Stimulated activated memory B cell treated with anti-CD40 and anti-IgM and Interleukin-4, amounts not matched to agents 10 μg/mL and 1 μg/mL and 100 μg/mL, for 72 hours (primary cell): Measurements from ENCODE around the gene RNLS.

Source experiments
- ATAC-seq: fragments of 150-1000 bp; cut with Tn5 transposase; 2 replicates; pipeline ENCODE4 v1.10.0; 2021
- H3K27ac Mint-ChIP-seq: one replicate; pipeline ENCODE4 v1.8.0; 2022; ENCODE audit warnings: mild to moderate bottlenecking, mixed read lengths
- H3K27me3 Mint-ChIP-seq: one replicate; pipeline ENCODE4 v1.8.0; 2022; ENCODE audit warnings: mixed read lengths
- H3K36me3 Mint-ChIP-seq: one replicate; pipeline ENCODE4 v1.8.0; 2022; ENCODE audit warnings: mixed read lengths
- H3K4me1 Mint-ChIP-seq: one replicate; pipeline ENCODE4 v1.8.0; 2022; ENCODE audit warnings: mixed read lengths
- H3K4me3 Mint-ChIP-seq: one replicate; pipeline ENCODE4 v1.8.0; 2022; ENCODE audit warnings: mild to moderate bottlenecking, moderate library complexity, mixed read lengths
- H3K9me3 Mint-ChIP-seq: one replicate; pipeline ENCODE4 v1.8.0; 2022; ENCODE audit warnings: mixed read lengths

RNLS gene

DNA sequence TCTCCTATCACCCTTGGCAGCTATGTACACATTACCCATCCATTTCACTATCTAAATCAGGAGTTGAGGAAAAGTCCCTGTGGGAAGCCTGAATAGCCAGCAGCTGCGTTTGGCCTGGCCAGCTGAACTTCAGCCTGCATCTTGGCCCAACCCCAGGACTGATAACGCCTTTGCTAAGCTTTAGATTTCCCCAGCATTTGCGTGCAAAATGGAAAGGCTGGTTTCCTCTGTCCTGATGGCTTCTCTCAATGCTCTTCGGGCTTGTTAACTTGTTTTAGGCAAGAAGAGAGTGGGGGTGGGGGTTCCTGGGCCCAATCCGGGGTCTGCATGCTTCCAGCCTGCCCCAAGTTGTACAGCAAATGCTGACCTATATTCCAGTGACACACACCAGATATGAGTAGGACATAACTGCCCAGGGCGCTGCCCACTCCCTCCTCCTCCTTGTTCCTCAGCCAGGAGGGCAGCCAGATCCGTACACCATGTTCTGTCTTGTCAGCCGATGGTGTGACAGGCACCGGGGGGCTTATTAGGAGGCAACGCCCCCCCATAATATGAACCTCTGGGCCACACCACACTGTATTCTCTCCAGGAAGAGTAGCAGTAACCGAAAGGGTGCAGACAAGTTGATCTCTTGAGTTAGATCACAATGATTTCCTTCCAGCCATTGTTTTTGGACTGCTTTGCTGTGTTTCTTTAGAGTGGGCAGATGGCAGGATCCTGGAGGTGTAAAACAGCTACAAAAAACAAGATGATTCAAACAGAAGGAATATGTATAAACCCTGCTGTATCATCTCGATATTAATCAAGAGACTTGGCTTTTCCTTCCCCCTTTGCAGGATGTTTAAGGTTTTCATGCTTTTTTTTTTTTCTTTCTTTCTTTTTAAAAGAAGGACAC lies 339.0 kb downstream of the RNLS start:
- Mint-ChIP-seq H3K27me3 (no peaks in the 10 kb centered on the region), H3K27ac (no peak overlapping the region), H3K4me3 (no peak overlapping the region), H3K36me3 (no peaks in the 10 kb centered on the region), H3K4me1 (peaks cover 18% of the 10 kb centered on the region), H3K9me3 (peaks cover 7% of the 10 kb centered on the region)
- ATAC-seq, result no peak

DNA sequence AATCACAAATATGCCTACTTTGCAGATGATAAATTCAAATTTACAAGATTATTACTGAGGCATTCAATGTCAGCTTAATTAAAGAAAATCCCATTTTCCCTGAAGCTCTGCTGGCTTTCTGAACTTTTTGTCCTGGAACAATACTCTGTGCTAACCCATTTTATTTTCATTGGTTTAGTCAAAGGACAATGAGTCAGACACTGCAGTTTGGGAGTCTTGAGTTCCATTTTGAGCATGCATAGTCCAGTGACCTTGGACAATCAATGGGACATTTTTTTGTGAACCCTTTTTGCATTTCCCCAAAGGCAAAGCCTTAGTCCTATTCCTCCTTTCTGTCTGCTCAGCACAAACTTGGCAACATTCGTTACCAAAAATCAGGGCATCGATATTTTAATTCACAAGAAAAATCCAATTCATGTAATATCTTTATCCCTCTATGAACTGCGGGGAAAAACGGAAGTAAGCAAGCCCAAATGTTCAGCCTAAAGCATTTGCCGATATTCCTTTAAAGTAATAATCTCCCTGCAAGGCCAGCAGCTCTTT lies 339.8 kb downstream of the RNLS start:
- Mint-ChIP-seq H3K4me1 (peaks cover 18% of the 10 kb centered on the region), H3K4me3 (no peak overlapping the region), H3K36me3 (no peaks in the 10 kb centered on the region), H3K27me3 (no peaks in the 10 kb centered on the region), H3K9me3 (peaks cover 7% of the 10 kb centered on the region), H3K27ac (no peak overlapping the region)
- no peak for ATAC-seq

DNA sequence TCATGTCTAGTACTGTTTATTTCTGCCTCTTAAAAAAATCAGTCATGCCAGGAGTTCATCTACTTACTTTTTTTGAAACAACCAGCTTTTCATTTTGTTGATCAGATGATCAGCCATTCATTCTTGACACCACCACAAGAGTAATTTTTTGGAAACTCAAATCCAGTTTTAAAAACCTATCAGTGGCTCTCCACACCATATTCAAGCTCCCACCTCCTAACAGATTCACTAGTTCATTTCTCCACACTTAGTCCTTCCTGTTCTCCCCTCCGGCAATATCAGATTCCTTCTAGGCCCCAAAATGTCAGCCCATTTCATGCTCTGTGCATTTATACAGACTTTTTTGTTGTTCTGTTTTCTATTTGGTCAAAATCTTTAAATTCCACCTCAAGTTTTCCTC lies 341.6 kb downstream of the RNLS start:
- Mint-ChIP-seq H3K36me3 (no peaks in the 10 kb centered on the region), H3K4me1 (peaks cover 7% of the 10 kb centered on the region), H3K27ac (no peak overlapping the region), H3K4me3 (no peak overlapping the region), H3K27me3 (no peaks in the 10 kb centered on the region), H3K9me3 (peaks cover 4% of the 10 kb centered on the region)
- ATAC-seq, result no peak

DNA sequence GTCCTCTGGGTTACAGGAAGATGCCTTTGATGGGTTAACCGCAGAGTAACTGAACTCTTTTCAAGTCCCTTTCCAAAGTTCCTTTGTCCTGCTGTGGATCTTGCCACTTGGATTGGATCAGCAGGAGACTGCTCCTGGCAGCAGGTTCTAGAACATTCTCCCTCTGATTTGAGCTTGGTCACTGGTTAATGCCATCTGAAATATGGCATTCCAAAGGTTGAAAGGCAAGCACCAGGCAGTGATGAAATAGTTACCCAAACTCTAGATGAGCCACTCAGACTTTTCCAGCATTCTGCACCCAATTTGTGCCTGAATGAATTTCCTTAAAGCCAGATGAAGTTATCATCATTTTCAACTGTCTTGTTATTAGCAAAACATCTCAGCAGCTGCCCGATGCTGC lies 343.9 kb downstream of the RNLS start:
- peaks cover 4% of the 10 kb centered on the region for H3K9me3 Mint-ChIP-seq

DNA sequence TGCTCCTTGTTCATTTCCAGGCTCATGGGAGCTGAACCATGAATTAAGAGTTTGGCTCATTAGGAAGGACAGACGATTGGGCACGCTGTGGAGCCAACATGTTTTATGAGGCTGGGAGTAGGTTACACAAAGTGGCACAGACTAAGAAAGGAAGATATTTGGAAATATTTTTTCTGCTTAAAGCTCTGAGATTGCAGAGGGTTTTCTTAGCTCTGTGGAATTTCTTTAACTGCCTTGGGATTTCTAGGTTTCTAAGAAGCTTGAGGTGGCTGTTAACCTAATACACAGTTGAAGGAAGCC lies 344.6 kb downstream of the RNLS start:
- Mint-ChIP-seq H3K36me3 (no peaks in the 10 kb centered on the region), H3K4me1 (no peaks in the 10 kb centered on the region), H3K27ac (no peak overlapping the region), H3K27me3 (no peaks in the 10 kb centered on the region), H3K9me3 (peaks cover 4% of the 10 kb centered on the region), H3K4me3 (no peak overlapping the region)
- no peak for ATAC-seq

More for the DNA sequence above, 343.9 kb downstream of the RNLS start:
- Mint-ChIP-seq H3K27me3 (no peaks in the 10 kb centered on the region), H3K4me1 (no peaks in the 10 kb centered on the region), H3K27ac (no peak overlapping the region), H3K36me3 (no peaks in the 10 kb centered on the region), H3K4me3 (no peak overlapping the region)
- no peak for ATAC-seq

DNA sequence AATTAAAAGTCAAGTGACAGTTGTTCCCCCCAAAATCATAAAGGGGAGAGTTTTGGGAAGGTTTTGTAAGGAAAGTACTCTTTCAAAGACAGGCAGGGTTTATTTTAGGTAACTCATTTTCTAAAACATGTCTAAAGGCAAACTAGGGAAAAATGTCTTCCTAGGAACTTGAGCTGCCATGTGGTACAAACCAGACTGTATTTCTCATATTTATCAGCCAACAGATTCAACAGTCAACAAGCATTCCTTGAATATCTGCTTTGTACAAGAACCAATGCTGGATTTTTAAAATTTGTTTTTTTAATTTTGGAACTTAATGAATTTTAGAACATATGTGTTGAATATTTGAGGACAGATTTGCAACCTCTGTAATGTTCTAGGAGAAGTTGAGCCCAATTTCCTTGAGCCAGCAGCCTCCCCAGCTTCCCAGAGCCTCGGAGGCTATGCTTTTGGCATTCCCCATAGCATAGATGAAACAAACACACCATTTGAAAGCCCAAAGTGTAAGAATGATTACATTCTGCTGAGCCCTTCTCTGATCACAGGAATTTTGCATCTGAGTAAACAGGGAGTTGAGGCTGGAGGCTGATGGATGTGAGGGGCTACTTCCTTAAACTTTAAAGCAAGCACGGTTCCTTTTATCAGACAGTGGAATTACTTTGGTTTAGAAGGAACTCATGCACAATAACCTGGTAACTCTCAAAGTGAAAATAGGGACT lies 345.1 kb downstream of the RNLS start:
- Mint-ChIP-seq H3K4me1 (no peaks in the 10 kb centered on the region), H3K27me3 (no peaks in the 10 kb centered on the region), H3K9me3 (peaks cover 4% of the 10 kb centered on the region), H3K4me3 (no peak overlapping the region), H3K27ac (no peak overlapping the region), H3K36me3 (no peaks in the 10 kb centered on the region)
- ATAC-seq, result no peak

DNA sequence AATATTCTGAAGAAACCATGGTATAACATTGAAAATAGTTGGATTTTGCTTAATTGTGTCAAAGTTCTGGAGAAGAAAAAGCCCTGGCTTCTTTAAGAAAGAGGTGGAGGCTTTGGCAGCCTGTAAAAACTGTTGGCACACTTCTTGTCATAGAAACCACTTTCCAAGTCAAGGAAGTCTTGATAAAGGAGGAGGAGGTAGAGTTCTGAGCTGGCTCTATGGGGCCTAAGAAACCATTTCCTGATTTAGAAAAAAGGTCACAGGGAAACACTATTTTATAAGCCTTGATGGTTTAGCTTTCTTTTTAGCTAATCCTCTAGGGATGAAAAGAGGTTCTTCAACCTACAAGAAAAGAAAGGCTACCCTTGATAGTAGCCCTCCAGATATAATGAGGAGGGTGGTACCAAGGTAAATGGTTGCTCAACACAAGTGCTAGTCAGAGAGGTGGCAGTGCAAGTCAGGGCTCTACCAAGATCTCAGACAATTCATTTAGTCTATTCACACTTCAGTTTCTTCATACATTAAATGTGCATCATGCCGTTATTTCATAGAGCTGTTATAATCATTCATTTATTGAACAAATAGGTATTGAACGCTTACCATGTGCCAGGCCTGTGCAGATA lies 346.9 kb downstream of the RNLS start:
- Mint-ChIP-seq H3K36me3 (no peaks in the 10 kb centered on the region), H3K27ac (no peak overlapping the region), H3K9me3 (no peaks in the 10 kb centered on the region), H3K27me3 (no peaks in the 10 kb centered on the region), H3K4me3 (no peak overlapping the region), H3K4me1 (no peaks in the 10 kb centered on the region)
- no peak for ATAC-seq

DNA sequence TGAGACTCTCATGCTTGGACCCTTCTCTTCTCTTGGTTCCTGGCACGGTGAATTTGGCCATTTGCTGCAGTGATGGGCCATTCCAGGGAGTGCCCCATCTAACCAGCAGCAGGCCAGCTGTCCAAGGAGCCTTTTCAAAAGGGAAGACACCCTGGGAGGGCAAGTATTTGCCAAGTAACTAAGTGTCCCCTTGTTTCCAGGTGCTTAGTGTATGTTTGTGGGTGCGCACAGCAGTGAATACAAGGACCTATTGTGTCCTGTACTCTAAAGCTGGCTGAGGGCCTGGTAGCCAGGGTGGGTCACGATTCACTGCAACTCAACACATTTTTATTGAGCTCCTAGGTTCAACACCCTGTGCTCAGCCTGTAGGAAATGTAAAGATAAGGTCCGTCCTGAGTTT lies 348.8 kb downstream of the RNLS start:
- Mint-ChIP-seq H3K4me1 (no peaks in the 10 kb centered on the region), H3K36me3 (no peaks in the 10 kb centered on the region), H3K9me3 (no peaks in the 10 kb centered on the region), H3K27me3 (no peaks in the 10 kb centered on the region), H3K4me3 (no peak overlapping the region), H3K27ac (no peak overlapping the region)
- no peak for ATAC-seq

DNA sequence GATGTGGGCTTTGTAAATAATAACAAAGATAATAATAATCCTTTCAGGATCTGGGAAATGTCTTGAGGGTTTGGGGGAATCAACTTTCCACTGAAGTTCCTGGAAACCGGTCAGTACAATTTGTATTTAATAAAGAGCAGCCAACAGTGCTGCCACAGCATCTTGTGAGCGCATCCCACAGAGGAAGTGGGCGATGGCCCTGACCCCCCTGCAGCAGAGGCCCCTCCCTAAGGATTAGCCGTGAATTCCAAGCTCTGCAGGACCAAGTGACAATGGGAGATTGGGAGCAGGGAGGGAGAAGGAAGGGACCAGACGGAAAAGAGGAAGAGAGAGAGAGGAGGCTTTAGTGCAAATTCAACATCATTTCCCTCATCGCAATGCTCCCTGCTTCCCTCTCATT lies 349.2 kb downstream of the RNLS start:
- no peaks in the 10 kb centered on the region for H3K36me3 Mint-ChIP-seq
- H3K27me3 Mint-ChIP-seq, result no peaks in the 10 kb centered on the region
- H3K4me1 Mint-ChIP-seq, result peaks cover 2% of the 10 kb centered on the region
- no peak overlapping the region for H3K27ac Mint-ChIP-seq
- H3K4me3 Mint-ChIP-seq, result no peak overlapping the region
- no peak for ATAC-seq
- H3K9me3 Mint-ChIP-seq, result no peaks in the 10 kb centered on the region

DNA sequence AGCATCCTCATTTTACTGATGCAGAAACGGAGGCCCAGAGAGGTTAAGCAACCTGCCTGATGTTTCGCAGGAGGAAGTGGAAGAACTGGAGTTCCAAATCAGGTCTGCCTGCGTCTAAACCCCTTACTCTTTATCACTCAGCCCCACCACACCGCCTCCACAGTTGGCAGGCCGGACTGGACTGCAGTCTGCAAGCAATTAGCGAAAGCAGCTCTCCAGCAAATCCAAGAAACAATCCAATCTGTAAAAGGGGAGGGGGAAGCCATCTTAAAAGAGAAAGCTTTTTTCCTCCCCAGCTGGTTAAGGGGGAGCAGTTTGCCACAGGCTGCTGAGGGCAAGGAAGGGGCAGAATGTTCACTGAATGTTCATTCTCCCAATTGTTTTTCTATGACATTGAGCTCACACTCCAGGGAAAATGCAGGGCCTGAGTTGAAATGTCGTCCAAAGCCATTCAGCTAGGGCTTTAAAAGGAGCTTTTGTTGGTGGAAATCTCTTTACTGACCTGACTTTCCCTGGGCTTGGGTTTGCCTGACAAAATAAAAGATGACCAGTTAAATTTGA lies 350.1 kb downstream of the RNLS start:
- H3K27ac Mint-ChIP-seq, result no peak overlapping the region
- no peak overlapping the region for H3K4me3 Mint-ChIP-seq
- H3K9me3 Mint-ChIP-seq, result no peaks in the 10 kb centered on the region
- peaks cover 7% of the 10 kb centered on the region for H3K4me1 Mint-ChIP-seq
- no peaks in the 10 kb centered on the region for H3K36me3 Mint-ChIP-seq
- no peak for ATAC-seq
- no peaks in the 10 kb centered on the region for H3K27me3 Mint-ChIP-seq

DNA sequence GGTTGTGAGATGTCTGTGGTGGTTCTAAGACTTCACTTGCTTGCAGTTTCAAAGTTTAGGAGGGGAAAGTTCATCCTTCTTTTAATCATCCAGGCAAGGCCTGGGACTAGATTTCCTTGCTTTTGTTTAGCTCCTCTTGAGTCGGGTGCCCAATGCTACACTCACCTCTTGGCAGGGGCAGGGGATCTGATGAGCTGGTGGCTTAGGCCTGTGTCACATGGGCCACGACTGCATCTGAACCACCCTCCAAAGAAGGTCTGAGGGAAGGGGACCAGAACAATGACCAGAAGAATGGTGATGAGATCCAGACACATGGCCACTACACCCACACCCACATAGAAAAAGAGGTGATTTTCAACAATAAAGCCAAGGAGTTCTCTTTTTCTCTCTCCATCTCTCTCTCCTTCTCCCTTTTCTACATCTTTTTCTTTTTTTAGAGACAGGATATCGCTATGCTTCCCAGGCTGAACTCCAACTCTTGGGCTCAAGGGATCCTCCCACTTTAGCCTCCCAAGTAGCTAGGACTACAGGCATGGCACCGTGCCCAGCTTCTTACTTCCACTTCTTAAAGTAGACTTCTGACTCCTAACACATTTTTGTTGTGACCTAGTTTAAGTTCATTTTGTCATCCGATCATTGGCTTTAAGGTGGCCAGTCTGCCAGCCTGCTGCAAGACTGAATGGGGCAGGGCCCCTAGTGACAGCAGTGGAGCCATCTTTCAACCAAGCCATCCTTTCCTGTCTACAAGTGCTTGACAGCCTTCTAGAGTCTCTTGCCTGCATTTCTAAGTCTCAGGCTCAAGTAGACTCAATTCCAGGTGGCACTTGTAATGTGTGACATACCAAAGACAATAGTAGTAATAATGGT lies 350.9 kb downstream of the RNLS start:
- H3K27ac Mint-ChIP-seq, result no peak overlapping the region

DNA sequence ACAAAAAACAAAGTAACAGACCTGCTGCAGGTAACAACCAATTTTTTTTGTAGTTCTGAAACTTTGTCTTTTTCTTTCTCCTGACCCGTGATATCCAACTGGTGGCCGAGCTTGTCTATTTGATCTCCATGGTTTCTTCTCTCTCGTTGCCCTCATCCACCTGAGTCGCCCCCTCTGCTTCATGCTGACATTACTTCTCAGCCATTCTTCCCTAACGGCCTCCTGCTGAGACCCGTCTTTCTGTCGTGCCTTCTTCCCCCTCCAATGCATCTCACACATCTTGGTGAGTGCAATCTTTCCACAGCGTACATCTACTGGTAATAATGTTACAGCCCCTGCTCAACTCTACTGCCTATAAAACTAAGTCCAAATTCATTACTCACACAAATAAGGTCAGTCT lies 352.9 kb downstream of the RNLS start:
- H3K36me3 Mint-ChIP-seq, result no peaks in the 10 kb centered on the region
- no peak overlapping the region for H3K27ac Mint-ChIP-seq
- no peaks in the 10 kb centered on the region for H3K9me3 Mint-ChIP-seq
- peaks cover 7% of the 10 kb centered on the region for H3K4me1 Mint-ChIP-seq
- H3K27me3 Mint-ChIP-seq, result no peaks in the 10 kb centered on the region
- ATAC-seq, result no peak
- H3K4me3 Mint-ChIP-seq, result no peak overlapping the region

More for the DNA sequence above, 350.9 kb downstream of the RNLS start:
- H3K4me3 Mint-ChIP-seq, result no peak overlapping the region
- H3K9me3 Mint-ChIP-seq, result no peaks in the 10 kb centered on the region
- no peaks in the 10 kb centered on the region for H3K36me3 Mint-ChIP-seq
- no peaks in the 10 kb centered on the region for H3K27me3 Mint-ChIP-seq
- H3K4me1 Mint-ChIP-seq, result peaks cover 7% of the 10 kb centered on the region
- no peak for ATAC-seq

DNA sequence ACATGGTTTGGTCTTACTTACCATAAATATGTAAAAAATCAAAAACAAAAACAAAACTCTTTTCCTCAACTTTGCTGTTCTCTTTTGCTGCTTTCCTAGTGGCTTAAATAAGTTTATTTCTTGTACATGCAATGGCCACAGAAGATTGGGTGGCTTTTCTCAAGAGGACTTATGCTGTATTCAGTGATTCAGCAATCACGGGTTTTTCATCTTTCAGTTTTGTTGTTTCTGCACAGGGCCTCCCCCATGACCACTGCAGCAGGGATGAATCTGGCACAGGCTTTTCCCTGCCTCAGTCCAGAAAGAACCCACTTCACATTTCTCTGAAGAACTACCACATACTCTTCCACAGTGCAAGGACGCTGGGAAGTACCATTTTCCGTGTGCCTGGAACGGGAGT lies 355.0 kb downstream of the RNLS start:
- Mint-ChIP-seq H3K4me1 (peaks cover 7% of the 10 kb centered on the region), H3K9me3 (no peaks in the 10 kb centered on the region), H3K4me3 (no peak overlapping the region), H3K36me3 (no peaks in the 10 kb centered on the region), H3K27ac (no peak overlapping the region), H3K27me3 (no peaks in the 10 kb centered on the region)
- ATAC-seq, result no peak

DNA sequence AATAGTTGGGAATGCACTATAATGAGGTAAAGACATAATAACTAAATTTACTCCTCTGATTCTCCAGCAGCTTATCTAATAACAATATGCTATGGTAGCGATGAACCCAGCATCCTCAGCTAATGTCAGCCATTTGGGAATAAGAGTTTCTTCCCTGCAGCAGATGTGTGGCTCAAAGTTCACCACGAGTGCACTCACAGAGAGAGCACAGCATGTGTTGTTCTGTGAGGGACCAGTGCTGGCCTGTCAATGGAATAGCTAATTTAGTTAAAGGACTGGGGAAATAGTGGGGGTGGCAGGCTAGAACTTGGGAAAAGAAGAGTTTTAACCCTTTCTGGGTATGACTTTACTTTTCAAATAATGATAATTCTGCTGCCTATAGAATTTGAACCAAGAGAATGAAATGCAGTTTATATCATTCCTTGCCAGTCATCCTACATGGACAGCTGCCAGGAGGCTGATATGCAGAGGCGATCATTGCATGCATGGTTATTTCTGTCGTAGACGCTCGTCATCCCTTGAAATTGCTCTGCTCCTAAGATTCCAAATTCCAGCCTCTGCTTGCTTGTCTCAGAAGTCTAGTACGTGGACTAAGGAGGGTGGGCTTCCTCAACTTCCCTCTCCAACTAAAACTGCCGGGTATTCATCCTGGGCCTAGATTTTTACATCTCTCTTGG lies 355.6 kb downstream of the RNLS start:
- no peak overlapping the region for H3K27ac Mint-ChIP-seq
- no peaks in the 10 kb centered on the region for H3K9me3 Mint-ChIP-seq
- peaks cover 7% of the 10 kb centered on the region for H3K4me1 Mint-ChIP-seq
- H3K27me3 Mint-ChIP-seq, result no peaks in the 10 kb centered on the region
- no peaks in the 10 kb centered on the region for H3K36me3 Mint-ChIP-seq
- no peak overlapping the region for H3K4me3 Mint-ChIP-seq
- no peak for ATAC-seq
